GM21529 (cell line): ENCODE data around the gene ERICH2.
A peak's percentile ranks its signal among the peaks of the same experiment; 100 is the strongest.
"Not testable (repeated sequence)": the region's sequence is repeated elsewhere in the genome, so short reads cannot be mapped to it uniquely, and the experiment has no call there.

Source experiments
- ATAC-seq: cut with Tn5 transposase; IDR thresholded peaks from one replicate; pipeline ENCODE4 v1.9.1; 2021; ENCODE audit not compliant: unreplicated experiment

ERICH2 gene, protein sequence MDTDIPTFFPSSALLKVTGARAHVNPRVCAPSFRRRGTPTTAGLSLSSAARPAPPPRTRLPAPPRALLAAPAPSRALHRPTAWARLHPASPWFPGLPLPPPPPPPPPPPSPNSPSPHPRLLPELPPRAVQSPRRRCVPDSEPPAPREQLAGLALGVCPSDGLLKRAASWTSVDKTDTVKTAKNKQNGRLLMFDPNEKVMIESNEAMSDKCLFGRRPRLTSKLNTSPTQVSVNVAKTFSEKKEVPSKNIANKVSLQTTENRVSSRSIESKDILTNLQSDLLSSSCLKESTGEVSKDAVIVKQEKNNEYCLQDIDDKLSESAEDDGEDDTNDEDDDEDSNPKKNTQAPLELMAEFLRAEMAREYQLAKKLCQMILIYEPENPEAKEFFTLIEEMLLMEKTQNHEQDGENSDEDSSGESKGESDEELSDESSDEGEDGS

DNA sequence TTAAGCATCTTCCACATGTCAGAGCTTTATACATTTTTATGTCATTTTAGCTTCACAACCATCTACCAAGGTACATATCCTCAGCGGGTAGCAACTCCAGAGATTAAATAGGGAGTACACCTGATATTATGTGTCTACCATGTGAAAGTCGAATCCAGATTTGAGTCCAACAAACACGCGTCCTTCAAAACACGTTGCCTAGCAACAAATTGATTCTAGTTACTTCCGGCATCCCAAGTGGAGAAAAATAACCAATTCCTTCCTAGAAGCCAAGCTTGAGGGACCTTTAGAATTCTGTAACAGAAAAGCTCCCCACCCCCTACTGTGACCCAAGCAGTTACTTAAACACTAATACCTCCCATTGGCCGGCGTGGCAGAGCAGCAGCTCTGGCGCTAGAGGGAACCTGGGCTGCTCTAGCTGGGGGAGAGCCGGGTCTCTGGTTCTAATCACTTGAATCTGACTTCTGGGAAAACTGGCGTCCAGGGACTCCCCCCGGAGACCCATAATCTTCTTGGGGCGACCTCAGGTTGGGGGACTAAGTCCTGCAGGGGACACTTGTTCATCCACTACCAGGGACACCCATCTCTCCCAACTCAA lies at the start of gene ERICH2:
Gene ERICH2 (plus strand): TSS at position 371 of the 598 bp plus-strand sequence. CDS start 304 bp downstream, outside the sequence.
- peak; percentile 51 for ATAC-seq

DNA sequence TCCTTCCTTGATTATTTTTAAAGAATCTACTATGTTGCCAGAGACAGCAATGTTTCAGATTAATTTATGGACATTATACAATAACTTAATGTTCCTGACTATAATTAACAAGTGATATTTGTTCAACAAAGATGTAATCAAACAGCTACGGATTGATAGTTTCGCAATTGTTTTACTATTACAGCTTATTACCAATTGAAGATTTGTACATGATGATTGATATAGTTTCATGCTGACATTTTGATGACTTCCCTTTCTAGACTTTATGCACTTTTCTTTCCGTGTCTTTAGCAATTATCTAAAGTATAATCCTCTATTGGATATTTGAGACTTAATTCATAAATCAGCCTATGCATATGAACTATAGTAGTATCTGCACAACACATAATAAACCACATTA lies 48.5 kb upstream of the ERICH2 start:
- no peak for ATAC-seq

DNA sequence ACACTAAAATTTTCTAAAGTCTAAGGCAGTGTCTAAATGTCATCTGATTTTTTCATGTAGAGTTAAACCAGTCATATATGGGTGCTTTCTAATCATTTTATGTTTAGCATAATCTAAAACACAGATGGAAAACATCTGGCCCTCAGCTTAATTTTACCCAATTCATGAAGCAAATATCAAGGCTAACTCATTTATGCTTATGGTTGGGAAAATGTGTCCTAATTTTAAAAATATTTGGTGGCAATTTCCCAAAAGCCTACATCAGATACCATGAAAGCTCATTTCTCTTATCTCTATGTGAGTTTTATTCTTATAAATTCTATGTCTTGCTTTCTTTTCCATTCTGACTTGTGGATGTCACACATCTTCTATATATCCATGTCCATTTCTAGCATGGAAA lies 47.9 kb upstream of the ERICH2 start:
- no peak for ATAC-seq

DNA sequence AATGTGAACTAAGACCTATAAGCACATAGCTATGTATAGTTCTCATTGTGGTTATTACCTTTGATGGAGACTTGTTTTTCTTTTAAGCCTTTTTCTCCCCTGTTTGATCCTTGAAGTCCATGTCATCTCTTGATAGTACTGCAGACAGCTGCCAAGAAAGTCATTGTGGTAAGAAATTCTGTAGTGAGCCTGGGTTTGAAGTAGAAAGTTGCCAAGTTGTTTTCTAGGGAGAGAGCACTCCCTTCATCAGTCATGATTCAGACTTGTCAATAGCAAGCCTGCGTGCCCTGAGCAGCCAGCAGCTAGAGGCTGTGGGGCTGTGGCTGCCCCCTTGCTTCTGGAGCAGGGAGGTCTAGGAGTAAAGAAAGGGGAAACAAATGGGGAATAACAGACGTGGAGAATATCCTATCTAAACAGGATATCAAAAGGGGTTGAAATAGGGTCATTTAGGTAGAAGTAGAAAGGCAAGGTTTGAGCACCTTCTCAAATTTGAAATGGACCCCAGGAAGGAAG lies 46.7 kb upstream of the ERICH2 start:
- no peak for ATAC-seq

DNA sequence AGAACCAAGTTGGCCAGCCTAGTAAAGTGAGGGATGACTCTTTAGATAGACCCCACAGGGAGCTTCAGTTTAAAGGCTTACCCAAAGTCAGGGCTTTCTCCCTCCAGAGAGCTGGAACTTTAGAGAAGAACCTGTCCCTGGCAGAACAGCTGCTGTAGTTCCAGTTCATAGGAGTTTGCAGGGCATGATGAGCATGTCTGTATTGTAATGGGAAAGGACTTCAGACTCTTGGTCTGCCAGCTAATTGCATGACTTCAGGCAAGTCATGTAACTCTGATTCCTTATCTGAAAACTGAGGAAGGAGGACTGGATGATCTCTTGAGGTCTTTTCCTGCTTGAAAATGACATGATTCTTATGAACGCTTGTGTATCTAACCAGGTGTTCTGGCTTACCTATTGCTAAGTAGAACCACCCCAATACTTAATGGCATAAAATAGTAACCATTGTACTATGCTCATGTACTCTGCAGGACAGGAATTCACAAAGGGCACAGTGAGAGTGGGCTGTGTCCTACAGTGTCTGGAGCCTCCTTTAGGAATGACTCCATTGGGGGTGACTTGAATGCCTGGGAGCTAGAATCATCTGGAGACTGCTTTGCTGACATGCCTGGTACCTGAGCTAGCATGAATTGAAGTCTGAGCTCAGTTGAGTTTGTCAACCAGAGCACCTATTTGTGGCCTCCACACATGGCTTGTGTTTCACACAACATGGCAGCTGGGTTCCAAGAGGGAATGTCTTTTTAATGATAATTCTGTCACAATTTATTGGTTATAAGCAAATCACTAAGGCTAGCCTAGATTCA lies 36.2 kb upstream of the ERICH2 start:
- ATAC-seq, result no peak

DNA sequence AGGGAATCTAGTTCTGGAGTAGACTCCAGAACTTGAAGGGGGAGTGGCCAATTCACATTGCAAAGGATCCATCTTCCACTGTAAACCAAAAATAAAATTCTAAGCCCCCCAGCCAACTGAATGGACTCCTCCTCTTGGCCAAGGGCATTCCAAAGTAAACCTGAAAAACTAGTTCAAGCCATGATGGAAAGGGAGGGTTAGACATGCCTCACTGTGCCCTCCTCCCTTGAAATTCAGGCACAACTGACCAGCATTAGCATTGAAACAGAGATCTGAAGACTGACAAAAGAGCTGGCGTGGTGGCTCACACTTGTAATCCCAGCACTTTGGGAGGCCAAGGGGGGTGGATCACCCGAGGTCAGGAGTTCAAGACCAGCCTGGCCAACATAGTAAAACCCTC lies 35.6 kb upstream of the ERICH2 start:
- not testable (repeated sequence) for ATAC-seq

DNA sequence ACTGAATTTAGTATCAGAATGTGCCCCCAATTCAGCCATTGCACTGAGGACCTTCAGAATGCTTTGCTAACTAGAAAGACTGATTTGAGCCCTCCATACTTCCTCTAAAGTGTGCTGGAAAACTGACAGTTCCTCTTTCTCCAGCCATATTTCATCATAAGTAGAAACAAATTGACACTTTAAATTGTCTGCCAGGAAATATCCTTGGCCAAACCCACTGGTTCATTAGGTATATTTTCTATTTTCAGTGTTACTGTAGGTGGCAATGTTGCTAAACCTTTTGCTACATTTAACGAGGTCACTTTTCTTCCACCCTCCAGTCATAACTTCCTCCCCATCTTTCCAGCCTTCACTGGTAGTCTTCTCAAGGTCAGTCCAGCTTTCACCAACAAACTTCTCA lies 33.5 kb upstream of the ERICH2 start:
- no peak for ATAC-seq

DNA sequence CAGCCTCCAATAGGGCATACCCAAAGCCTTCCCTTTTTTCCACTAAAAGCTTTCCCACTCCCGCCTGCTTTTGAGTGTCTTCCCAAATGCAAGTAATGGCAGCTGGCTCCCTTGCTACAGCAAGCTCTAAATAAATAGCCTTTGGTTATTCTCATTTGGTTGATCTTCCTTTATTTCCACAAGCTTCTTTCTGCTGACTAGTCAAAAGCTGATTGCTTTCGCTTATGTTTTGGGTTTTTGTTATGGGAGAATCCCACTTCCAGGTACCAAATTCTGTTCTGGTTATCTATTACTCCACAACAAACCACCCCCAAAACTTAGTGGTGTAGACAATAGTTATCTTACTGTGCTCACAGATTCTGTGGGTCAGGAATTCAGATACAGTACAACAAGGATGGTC lies 32.8 kb upstream of the ERICH2 start:
- no peak for ATAC-seq

DNA sequence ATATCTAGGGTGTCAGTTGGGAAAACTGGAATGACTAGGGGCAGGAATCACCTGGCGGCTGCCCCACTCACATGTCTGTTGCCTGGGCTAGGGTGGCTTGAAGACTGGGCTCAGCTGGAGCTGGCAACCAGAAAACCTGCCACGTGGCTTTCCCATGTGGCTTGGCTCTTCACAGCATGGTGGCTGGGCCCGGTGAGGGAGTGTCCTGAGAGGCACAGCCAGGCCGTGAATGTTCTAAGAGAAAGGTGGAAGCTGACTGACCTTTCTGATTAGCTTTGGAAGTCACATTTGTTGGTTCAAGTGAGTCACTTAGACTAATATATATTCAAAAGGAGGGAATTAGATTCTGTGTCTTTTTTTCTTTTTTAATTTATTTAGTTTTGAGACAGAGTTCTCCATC lies 32.4 kb upstream of the ERICH2 start:
- ATAC-seq, result no peak

DNA sequence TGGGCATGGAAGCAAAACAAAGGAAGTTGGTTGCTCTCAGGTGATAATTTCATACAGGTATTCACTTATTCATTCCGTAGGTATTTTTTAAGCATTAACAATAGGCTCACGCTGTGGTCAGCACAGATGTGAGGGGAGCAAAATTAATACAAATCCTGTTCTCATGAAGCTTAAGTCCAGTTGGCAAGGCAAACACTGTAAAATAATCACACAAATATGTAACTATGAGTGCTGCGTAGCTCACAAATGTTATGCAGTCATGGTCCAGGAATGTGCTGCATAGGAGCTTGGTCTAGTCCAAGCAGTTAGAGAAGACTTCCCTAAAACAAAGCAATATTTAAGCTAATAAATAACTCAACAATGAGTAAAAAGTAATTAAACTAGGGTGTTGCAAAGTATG lies 31.1 kb upstream of the ERICH2 start:
- ATAC-seq, result no peak

DNA sequence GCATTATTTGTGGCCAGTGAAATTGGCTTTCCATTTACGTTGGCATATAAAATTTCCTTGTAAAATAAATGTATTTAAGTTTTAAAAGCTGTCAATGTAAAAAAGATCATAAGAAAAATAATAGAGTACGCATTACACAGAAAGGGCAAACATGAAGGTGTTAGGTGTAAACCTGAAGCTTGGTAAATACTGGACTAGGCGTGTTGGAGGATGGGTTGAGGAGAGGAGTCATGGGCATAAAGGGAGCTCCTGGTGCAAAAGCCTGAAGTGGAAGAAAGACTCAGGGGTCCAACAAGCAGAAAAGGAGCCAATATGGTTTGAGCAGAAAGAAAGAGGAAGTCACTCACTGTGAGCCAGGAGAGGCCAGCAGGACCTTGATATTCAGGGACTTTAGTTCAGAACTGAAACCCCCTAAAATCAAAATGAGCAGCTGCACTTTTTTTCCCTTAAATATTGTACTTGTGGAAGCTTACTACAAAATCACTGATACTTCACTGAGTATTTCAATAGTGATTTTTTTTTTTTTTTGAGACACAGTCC lies 30.6 kb upstream of the ERICH2 start:
- ATAC-seq, result no peak

DNA sequence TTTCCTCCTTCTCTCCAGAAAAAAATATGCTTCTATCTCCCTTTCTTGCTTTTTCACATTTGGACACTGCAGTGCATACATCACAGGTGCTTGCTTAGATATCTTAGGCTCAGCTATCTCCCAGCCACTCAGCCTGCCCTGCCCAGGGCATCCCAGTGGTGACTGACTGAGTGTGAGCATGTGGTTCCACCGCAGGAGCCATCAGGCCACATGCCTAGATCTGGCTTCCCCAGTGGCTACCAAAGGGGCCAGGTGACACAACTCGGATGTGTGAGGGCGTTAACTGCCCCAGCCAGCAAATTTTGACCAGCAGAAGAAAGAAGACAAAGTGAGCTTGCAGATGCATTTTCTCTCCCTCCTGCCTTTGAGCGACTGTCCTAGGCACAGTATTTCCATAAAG lies 29.5 kb upstream of the ERICH2 start:
- ATAC-seq, result no peak

DNA sequence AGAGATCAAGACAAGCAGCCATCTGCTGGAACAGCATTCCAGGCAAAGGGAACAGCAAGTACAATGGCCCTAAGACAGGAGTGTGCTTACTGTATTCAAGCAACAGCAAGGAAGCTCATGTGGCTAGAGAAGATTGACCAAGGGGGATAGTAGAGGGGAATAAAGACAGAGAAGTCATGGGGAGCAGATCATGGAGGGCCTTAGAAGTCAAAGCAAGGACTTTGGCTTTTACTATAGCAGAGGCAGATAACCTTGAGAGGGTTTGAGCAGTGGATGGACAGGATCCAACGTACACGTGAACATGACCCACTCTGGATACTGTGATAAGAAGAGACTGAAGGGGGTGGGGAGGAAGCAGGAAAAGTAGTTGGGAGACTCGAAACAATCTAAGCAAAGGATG lies 28.2 kb upstream of the ERICH2 start:
- no peak for ATAC-seq

DNA sequence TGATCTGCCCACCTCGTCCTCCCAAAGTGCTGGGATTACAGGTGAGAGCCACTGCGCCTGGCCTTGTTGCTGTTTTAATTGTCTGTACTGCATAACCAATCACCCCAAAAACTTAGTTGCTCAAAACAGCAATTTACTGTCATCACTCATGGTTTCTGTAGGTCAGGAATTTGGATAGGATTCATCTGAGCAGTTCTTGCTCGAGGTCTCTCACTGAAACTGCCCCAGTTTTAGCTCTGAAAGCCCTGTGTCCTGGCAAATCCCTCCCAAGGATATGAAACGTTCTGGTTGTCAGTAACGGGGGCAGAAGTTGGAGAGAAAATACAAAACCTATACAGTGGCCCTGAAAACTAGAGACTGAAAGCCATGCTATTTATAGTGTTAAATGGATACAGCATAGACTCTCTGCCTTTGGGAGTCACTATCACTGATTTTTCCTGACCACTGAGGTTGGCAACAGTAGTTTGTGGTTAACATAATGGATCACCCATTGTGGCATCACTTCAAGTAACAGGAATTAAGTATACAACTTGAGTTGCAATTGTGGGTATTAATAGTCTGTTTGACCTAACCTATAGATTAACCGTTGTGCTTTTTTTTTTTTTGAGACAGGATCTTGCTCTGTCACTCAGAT lies 27.2 kb upstream of the ERICH2 start:
- no peak for ATAC-seq

DNA sequence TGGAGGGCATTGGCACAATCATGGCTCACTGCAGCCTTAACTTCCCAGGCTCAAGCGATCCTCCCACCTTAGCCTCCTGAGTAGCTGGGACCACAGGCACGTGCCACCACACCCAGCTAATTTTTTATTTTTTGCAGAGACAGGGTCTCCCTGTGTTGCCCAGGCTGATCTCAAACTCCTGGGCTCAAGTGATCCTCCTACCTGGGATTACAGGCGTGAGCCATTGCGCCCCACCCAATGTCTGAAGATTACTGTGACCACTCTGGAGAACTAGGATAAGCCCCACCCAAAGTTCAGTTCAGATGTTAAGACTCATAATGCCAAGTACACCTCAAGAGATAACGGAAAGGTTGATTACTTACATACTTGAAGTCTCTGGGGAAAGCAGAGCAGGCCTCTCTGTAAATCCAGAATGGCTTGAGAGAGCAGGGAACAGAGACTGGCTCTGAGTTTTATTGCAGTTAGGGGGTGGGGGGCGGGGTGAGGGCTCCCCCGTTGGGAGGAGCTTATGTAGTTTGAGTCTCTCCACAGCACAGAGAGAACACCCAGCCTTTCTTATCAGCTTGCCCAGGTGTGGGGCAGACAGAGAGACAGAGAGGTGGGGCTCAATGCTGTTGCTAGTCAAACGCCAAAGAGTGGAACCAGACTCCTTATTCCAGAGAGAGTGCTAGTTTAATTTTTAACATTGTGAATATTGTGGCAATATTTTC lies 26.5 kb upstream of the ERICH2 start:
- no peak for ATAC-seq

DNA sequence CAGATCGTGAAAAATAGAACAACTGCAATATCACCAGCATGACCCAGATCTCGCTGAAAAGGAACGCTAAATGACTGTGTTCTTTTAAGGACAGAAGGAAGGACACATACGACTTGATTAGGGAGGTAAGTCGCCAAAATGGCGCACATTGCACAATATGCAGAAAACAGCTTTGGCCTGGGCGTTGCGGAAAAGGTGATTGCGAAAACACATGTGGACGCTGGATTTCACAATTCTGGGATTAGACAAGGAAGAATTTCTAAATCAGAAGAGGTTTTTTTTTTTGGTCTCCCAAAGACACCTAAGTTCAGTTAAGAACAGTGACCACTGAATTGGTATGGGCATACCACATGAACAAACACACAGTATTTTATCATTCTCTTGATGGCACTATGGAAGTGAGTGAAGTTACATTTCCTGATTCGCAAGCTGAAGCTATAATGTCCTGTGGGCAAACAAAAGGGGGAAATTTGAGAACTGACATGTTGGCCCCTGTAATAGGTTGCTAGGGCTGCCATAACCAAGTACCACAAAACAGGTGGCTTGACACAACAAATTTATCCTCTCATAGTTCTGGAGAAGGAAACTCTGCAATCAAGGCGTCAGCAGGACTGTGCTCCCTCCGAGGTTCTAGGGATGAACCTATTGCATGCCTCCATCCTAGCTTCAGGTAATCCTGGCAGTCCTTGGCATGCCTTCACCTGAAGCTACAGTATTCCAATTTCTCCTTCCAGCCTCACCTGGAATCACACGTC lies 25.8 kb upstream of the ERICH2 start:
- ATAC-seq, result no peak

DNA sequence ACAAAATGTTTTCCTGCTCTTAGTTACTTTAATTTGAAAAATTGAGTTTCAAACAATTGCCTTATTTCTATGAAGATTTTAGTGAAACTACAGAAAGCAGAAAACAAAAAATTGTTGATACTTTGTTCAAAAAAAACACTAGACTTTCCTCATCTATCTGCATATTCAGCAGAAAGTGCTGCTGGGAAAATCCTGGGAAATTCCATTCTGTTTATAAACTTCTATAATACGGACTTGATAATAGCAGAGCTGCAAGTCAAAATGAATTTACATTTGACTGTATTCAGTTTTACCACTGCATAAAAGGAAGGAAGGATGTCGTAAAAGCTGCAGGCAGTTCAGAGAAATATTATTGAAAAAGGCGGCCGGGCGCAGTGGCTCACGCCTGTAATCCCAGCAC lies 24.9 kb upstream of the ERICH2 start:
- no peak for ATAC-seq

DNA sequence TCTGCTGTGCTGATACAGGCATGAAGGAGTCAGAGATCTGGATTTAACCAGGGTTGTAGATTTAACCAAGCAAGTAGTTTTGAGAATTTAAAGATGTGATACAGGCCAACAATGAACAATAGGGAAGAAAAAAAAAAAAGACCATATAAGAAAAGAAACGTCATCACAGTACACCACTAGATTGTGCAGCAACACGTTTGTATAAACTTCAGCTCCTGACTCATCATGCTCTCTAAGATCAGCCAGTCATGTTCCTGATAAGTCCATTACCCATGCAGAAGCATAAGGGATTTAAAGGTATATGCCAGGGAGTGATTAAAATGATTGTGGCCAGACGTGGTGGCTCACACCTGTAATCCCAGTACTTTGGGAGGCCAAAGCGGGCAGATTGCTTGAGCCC lies 22.3 kb upstream of the ERICH2 start:
- ATAC-seq, result no peak

DNA sequence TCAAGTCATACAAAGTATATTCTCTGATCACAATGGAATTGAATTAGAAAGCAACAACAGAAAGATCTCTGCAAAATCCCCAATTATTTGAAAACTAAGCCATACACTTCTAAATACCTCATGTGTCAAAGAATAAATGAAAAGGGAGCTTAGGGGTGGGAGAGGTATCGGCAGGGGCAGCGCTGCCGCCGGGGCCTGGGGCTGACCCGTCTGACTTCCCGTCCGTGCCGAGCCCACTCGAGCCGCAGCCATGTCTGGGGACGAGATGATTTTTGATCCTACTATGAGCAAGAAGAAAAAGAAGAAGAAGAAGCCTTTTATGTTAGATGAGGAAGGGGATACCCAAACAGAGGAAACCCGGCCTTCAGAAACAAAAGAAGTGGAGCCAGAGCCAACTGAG lies 18.6 kb upstream of the ERICH2 start:
- not testable (repeated sequence) for ATAC-seq

DNA sequence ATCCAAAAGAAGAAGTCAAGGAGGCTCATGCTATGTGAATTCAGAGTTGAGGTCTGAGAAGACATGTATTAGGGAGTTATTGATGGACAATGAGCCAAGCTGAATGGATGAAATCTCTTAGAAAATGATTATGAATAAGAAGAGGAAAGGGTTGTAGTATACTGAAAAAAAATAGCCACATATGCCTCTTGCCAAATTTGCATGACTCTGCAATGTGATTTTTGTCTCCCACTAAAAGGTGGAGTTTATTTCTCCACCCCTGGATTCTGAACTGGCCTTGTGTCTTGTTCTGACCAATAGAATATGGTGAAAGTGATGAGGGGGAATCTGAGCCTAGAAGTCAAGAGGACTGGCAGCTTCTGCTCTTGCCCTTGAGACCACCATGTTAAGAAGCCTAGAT lies 8.6 kb upstream of the ERICH2 start:
- ATAC-seq, result no peak
